ENCODE data around the gene TRAT1.

GRCh38 chr3:108882762-108883161, 60.2 kb downstream of the TRAT1 start:
- TF ChIP-seq POLR2A (IDR thresholded peaks at IDR 0.05; ENCODE audit: low read length) (no peak), GATA1 (IDR thresholded peaks at IDR 0.05; ENCODE audit: low read depth, low read length) (no peak)

All from erythroblast (primary cell).